HFF-Myc (cell line): ENCODE results near the gene NYAP1.
"Not testable (repeated sequence)": the region's sequence is repeated elsewhere in the genome, so short reads cannot be mapped to it uniquely, and the experiment has no call there.

Source experiments
- DNase-seq: peaks from one replicate; pipeline ENCODE4 v3.0.0-alpha.2; 2011; ENCODE audit warnings: low read depth; ENCODE audit errors: extremely low read depth
- H3K4me3 ChIP-seq: replicated peaks from 2 replicates; pipeline ENCODE4 v1.5.1; 2011; ENCODE audit warnings: low read depth, mild to moderate bottlenecking, control low read depth, low read length
- TF ChIP-seq, protein P1 (sequence below): IDR thresholded peaks from 2 replicates; pipeline ENCODE4 v1.5.1; 2012; ENCODE audit warnings: mild to moderate bottlenecking, low read depth, low read length, control low read depth; ENCODE audit errors: missing control alignments

Gene NYAP1

DNA sequence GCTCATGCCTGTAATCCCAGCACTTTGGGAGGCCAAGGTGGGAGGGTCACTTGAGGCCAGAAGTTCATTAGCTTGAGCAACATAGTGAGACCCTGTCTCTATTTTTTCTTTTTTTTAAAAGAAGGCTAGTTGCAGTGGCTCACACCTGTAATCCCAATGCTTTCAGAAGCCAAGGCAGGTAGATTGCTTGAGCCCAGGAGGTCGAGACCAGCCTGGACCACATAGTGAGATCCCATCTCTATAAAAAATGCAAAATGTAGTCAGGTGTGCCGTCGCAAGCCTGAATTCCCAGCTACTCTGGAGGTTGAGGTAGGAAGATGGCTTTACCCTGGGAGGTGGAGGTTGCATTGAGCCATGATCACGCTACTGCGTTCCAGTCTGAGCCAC is 7.5 kb downstream of the NYAP1 start:
- TF ChIP-seq, protein P1, sequence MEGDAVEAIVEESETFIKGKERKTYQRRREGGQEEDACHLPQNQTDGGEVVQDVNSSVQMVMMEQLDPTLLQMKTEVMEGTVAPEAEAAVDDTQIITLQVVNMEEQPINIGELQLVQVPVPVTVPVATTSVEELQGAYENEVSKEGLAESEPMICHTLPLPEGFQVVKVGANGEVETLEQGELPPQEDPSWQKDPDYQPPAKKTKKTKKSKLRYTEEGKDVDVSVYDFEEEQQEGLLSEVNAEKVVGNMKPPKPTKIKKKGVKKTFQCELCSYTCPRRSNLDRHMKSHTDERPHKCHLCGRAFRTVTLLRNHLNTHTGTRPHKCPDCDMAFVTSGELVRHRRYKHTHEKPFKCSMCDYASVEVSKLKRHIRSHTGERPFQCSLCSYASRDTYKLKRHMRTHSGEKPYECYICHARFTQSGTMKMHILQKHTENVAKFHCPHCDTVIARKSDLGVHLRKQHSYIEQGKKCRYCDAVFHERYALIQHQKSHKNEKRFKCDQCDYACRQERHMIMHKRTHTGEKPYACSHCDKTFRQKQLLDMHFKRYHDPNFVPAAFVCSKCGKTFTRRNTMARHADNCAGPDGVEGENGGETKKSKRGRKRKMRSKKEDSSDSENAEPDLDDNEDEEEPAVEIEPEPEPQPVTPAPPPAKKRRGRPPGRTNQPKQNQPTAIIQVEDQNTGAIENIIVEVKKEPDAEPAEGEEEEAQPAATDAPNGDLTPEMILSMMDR = no peak

DNA sequence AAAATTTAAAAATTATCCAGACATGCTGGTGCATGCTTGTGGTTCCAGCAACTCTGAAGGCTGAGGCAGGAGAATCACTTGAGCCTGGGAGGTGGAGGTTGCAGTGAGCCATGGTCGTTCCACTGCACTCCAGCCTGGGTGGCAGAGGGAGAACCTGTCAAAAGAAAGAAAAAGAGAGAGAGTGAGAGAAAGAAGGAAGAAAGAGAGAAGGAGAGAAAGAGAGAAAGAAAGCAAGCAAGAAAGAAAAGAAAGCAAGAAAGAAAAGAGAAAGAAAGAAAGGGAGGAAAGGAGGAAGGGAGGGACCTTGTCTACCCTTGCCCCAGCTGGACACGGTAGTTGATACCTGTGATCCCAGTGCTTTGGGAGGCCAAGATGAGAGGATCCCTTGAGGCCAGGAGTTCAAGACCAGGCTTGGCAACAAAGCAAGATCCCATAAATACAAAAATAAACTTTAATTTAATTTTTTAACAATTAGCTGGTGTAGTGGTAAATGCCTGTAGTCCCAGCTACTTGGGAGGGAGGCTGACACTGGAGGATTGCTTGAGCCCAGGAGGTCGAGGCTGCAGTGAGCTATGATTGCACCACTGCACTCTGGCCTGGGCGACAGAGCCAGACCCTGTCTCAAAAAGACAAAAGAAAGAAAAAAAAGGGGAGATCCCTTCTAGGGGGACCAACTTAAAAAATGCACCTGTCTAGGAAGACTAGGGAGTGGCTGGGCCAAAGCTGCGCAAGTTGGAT is 9.2 kb downstream of the NYAP1 start:
- no peak overlapping the region for H3K4me3 ChIP-seq
- TF ChIP-seq, protein P1 = no peak
- no peak for DNase-seq

More for the DNA sequence above, 7.5 kb downstream of the NYAP1 start:
- H3K4me3 ChIP-seq = no peak overlapping the region
- no peak for DNase-seq

DNA sequence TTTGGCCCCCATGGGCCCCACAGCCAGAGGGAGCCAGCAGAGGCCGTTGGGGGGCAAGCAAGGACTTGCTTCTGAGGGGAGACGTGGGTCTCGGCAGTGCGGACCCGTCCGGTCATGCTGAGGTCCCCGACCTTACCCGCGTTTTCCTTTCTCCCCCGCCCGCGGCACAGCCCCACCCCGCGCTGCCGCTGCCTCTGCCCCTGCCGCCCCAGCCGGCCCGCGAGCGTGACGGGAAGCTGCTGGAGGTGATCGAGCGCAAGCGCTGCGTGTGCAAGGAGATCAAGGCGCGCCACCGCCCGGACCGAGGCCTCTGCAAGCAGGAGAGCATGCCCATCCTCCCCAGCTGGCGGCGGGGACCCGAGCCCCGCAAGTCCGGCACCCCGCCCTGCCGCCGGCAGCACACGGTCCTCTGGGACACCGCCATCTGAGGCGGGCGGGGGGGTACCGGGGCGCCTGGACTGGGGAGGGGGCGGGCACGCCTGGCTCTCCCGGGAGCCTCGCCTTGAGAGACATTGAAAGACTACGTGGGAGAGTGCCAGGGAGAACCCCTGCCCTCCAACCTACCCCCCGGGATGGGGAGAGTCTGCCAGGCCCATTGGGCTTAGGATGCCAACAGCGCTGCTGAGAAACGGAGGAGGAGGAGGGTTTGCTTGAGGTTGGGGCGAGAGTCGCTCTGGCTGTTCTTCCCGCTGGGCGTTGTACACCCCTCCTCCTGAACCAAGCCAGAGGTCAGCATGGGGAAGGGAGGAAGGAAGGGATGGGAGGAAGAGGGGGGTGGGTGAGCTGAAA is 9.9 kb downstream of the NYAP1 start:
- TF ChIP-seq, protein P1 = no peak
- H3K4me3 ChIP-seq = no peak overlapping the region
- no peak for DNase-seq

DNA sequence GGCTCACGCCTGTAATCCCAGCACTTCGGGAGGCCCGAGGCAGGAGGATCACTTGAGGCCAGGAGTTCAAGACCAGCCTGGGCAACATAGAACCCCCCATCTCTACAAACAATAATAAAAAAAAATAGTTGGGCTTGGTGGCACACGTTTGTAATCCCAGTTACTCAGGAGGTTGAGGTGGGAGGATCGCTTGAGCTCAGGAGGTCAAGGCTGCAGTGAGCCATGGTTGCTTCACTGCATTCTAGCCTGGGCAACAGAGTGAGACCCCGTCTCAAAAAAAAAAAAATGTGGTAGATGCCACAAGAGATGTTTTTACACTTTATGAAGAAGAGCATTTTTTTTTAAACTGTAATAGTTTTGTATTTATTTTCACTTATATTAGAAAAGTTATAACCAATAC is 12.8 kb downstream of the NYAP1 start:
- TF ChIP-seq, protein P1 = no peak
- no peak overlapping the region for H3K4me3 ChIP-seq
- no peak for DNase-seq

DNA sequence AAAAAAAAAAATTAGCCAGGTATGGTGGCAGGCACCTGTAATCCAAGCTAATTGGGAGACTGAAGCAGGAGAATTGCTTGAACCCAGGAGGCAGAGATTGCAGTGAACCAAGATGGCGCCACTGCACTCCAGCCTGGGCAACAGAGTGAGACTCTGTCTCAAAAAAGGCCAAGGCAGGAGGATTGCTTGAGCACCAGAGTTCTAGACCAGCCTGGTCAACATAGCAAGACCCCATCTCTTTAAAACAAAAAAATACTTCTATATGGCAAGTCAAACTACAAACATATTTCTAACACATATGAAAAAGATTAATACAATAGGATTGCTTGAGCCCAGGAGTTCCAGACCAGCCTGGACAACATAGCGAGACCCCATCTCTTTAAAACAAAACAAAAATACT is 17.0 kb downstream of the NYAP1 start:
- not testable (repeated sequence) for DNase-seq, H3K4me3 ChIP-seq

DNA sequence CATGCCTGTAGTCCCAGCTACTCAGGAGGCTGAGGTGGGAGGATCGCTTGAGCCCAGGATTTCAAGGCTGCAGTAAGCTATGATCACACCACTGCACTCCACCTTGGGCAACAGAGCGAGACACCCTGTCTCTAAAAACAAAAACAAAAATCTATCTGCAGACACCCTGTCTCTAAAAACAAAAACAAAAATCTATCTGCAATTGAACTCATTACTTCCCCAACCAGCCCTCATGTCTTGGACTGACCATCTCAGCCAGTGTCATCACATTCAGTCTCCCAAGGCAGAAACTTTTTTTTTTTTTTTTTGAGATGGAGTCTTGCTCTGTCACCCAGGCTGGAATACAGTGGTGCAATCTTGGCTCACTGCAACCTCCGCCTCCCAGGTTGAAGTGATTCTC is 20.3 kb downstream of the NYAP1 start:
- not testable (repeated sequence) for H3K4me3 ChIP-seq

DNA sequence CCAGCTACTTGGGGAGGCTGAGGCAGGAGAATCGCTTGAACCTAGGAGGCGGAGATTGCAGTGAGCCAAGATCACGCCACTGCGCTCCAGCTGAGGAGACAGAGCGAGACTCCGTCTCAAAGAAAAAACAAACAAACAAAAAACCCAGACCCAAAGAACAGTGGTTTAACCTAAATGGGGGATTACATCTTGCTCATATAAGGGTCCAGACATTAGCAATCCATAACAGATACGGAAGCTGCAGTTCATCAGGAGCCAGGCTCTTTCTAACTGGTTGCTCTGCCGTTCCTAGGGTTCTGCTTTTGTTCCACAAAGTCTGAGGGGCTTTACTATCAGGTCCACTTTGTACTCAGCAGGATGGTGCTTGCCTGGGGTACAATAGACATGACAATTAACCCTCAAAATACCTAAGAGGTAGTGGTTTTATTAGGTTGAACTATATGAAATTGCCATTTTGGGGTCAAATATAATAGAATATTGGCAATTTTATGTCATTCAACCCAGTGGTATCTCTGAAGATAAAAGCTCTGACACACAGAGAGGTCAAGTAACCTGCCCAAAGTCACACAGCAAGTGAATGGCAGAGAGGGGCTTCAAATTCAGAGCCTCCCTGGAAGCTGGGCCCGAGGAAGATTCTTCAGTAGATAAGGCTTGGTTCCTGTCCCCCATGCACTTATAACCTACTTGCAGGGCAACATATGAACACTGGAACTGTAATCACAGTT is 21.3 kb downstream of the NYAP1 start:
- no peak overlapping the region for H3K4me3 ChIP-seq
- TF ChIP-seq, protein P1 = no peak
- DNase-seq = no peak

More for the DNA sequence above, 20.3 kb downstream of the NYAP1 start:
- not testable (repeated sequence) for DNase-seq
